SK-N-DZ (cell line): ENCODE measurements around the gene CSTF2.

ENCODE experiments used
- DNase-seq: peaks from one replicate; pipeline ENCODE4 v3.0.0-alpha.2; 2015; ENCODE audit warnings: low spot score
- small RNA-seq, 2 experiments: library from RNA; depleted of rRNA; stranded (forward); fragments of <200 nt; gene quantifications; one replicate each; pipeline ENCODE3, GENCODE V24; 2014

The CSTF2 gene

DNA sequence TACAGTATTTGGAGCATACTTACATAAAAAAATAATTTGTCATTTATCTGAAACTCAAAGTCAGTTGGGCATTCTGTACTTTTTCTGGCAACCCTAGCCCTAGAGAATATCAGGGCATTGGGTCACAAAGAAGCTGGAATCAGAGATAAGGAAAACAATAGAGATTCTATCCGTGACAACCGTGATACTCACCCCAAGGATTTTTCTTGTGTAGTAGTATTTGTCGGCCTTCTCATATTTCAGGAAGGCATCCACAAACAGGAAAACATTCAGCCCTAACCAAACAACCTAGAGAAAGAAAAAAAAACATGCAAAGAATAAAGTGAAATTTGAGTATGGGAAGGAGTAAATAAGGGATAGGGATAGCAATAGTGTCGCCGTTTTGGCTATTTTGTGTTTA, 50.3 kb downstream of the CSTF2 start:
- no peak for DNase-seq

DNA sequence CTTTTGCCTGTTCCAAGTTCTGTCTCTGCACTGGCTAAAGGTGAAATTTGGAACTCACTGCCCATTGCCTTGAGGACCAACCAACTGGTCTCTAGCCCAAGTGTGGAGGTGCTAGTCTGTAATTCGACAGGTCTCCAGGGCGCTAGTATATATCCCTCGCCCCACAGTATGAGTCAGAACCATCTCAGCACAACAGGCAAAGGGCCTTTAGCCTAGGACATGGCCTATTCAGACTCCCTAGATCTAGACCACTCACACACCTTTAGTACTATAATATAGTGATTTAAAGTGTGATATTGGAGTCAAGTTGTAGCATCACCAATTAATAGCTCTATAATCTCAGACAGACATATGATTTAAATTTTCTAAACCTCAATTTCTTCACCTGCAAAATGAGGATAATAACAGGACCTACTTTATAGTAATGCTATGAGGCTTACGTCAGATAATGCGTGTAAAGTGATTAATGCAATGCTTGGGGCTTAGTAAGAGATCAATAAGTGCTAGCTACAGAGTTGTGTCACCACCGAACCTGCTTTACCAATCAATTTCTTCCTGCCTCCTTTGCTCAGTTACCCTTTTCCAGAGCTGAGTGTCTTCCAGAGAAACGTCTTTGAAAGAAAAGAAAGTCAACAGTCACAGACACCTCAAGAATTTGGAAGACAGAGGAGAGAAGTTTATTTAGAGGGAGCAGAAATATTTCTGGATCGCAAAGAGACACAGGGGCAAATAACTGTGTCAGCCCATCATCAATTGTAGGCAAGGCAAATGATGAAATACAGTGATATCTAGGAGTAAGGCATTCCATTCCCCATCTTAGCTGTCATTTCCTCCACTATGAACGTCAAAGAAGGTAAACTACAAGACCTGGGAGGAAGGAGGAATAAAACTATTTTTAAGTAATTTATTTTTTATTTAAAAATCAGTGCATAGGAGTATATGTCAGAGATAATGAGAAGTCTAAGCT, 51.7 kb downstream of the CSTF2 start:
- DNase-seq, result no peak

DNA sequence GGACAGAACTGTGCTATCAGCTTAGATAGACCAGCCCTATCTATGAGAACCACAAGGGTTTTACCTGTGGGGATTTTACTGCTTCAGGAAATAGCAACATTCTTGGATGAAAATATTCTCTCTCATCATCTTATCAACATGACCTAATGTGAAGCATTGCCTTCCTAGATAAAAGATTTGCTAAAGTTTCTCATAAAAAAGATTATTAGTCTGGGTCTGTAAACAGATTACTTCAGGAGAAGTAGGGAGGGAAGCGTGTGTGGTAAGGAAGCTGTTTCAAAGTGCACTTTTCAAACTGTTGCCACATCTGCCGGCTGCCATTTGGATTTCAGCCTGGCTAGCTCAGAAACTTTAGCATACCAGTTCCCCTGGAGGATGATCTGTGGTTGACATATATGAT, 54.1 kb downstream of the CSTF2 start, which contains the start of gene NOX1:
Gene NOX1 (minus strand): TSS at position 35 of the 400 bp plus-strand sequence. CDS start 220 bp downstream, outside the sequence.
- no peak for DNase-seq

DNA sequence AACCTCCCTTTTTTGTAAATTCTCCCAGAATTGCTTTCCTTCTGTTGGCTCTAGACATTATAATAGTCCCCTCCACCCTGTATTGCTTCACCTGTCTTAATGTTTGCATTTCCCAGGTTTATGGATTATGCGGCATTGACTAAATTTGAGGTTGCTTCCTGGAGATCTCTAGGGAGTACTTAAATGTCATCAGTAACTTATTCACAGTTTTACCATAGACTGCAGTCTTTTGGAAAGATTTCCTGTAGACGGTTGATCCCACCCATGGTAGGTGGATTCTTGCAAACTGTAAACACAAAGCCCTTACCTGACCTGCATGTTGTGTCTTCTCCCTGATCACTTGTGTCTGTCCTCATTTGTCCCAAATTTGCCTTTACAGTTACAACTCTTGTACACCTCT, 60.2 kb downstream of the CSTF2 start:
- DNase-seq, result no peak

DNA sequence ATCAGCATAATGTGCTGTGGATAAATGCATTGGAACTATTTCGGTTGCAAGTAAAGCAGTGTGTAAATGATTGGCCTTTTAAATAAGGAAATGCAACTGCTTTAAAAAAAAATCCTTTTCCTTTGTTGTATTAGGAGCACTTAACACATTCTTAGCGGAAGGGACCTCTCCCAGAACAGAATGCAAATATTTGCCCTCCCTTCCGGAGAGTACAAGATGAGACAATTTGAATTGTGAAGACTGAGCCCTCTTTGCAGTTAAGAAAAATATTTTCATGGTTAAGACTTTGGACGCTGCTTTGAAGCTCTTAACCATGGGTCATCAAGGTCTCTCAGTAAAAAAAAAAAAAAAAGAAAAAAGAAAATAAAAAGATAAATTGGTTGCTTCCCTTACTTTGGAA, 63.5 kb downstream of the CSTF2 start:
- no peak for DNase-seq

Small RNA genes within 50 kb of the gene (small RNA-seq; reads per million reads assigned to genes)
- 0.08 to 0.49 reads per million in 2 experiments for gene RF00411
